GM12878 (cell line): ENCODE data around the gene CCDC80. TPM values are rescaled to one million over a fixed set of nuclear protein-coding genes. Genes with fewer than 3 reads are reported as not detected.

Experiments used
- ATAC-seq: fragments of 200-7000 bp; cut with Tn5 transposase; 3 replicates; pipeline ENCODE4 v1.9.1; 2020; ENCODE audit warnings: mild to moderate bottlenecking, moderate library complexity
- BruUV-seq: library from RNA; stranded (reverse); fragments of 400-500 nt; replicated peaks from 2 replicates; lab custom pipeline; 2021; lab: Mats Ljungman, UMichigan
- CTCF ChIA-PET: fragments of 300-600 bp; sonication (Branson Sonifier 250); formaldehyde crosslinking; extraction: SDS; loops from one replicate; lab custom pipeline; 2021; ENCODE audit warnings: inconsistent platforms; lab: Yijun Ruan, JAX
- POLR2A ChIA-PET: fragments of 350-600 bp; formaldehyde crosslinking; extraction: SDS; loops from one replicate; lab custom pipeline; 2021; ENCODE audit warnings: inconsistent platforms; lab: Charles Lee
- RAD21 ChIA-PET: fragments of 300-600 bp; sonication (Branson Sonifier 250); formaldehyde crosslinking; loops from one replicate; lab custom pipeline; 2023; ENCODE audit warnings: antibody characterized with exemption; ENCODE audit not compliant: unreplicated experiment; lab: Charles Lee
- SMC1A ChIA-PET: fragments of 300-600 bp; sonication (Branson Sonifier 250); formaldehyde crosslinking; loops from one replicate; lab custom pipeline; 2023; ENCODE audit not compliant: unreplicated experiment, uncharacterized antibody; lab: Charles Lee
- DNase-seq: peaks from one replicate; pipeline ENCODE4 v3.0.0-alpha.2; 2011; ENCODE audit warnings: low read depth, low spot score
- FAIRE-seq: peaks from 3 replicates; lab custom pipeline; 2011; peaks lifted over from hg19 to GRCh38; lab: Jason Lieb, UNC
- H2AFZ ChIP-seq: 2 replicates; pipeline ENCODE4 v1.6.0; 2011; ENCODE audit warnings: low read depth, low read length, control low read depth; ENCODE audit not compliant: control insufficient read depth
- H3K27ac ChIP-seq: 2 replicates; pipeline ENCODE4 v1.5.1; 2011; ENCODE audit warnings: control low read depth; ENCODE audit not compliant: control insufficient read depth, insufficient read depth
- H3K27me3 ChIP-seq, 2 experiments: replicated peaks in 1 of 2; 2 replicates each; pipeline versions ENCODE4 v1.6.0 to v1.6.1; 2011; ENCODE audit warnings: low read length in 1 of 2; ENCODE audit not compliant: control insufficient read depth in 2 of 2, insufficient read depth in 2 of 2
- H3K36me3 ChIP-seq, 2 experiments: 2 replicates each; pipeline ENCODE4 v1.5.1; 2011; ENCODE audit warnings: low read length in 1 of 2; ENCODE audit not compliant: control insufficient read depth in 2 of 2, insufficient read depth in 2 of 2
- H3K4me1 ChIP-seq: 2 replicates; pipeline ENCODE4 v1.6.1; 2011; ENCODE audit warnings: mild to moderate bottlenecking, low read length, moderate library complexity, mixed read lengths; ENCODE audit not compliant: control insufficient read depth, insufficient read depth
- H3K4me2 ChIP-seq: 2 replicates; pipeline ENCODE4 v1.6.0; 2011; ENCODE audit warnings: control low read depth; ENCODE audit not compliant: control insufficient read depth, insufficient read depth
- H3K4me3 ChIP-seq: fragments of 200-600 bp; sonication (generic); 2 replicates; pipeline ENCODE4 v1.5.1; 2016
- H3K79me2 ChIP-seq: 2 replicates; pipeline ENCODE4 v1.6.0; 2011; ENCODE audit warnings: low read length; ENCODE audit not compliant: control insufficient read depth, insufficient read depth
- H3K9ac ChIP-seq: 2 replicates; pipeline ENCODE4 v1.8.0; 2011; ENCODE audit warnings: low read length, control low read depth, mixed read lengths; ENCODE audit not compliant: control insufficient read depth, insufficient read depth
- H3K9me3 ChIP-seq: replicated peaks from 3 replicates; pipeline ENCODE4 v1.5.1; 2011; ENCODE audit warnings: mild to moderate bottlenecking, low read length; ENCODE audit not compliant: control insufficient read depth, insufficient read depth
- H4K20me1 ChIP-seq: 2 replicates; pipeline ENCODE4 v1.6.0; 2011; ENCODE audit not compliant: control insufficient read depth, insufficient read depth
- CBX5 ChIP-seq: sonication (generic); IDR thresholded peaks from 2 replicates; pipeline ENCODE4 v1.6.1; 2016; ENCODE audit warnings: low read depth, moderate library complexity, mild to moderate bottlenecking, inconsistent platforms
- CEBPZ ChIP-seq: fragments of 150-350 bp; IDR thresholded peaks from 2 replicates; pipeline ENCODE4 v1.6.1; 2016; ENCODE audit warnings: low read depth, low read length
- CUX1 ChIP-seq: IDR thresholded peaks from 2 replicates; pipeline ENCODE4 v1.6.1; 2012; ENCODE audit warnings: improper control_type of control experiment, low read depth, low read length; ENCODE audit not compliant: insufficient replicate concordance
- FOS ChIP-seq: IDR thresholded peaks from 3 replicates; pipeline ENCODE4 v1.6.1; 2011; ENCODE audit warnings: borderline replicate concordance; ENCODE audit not compliant: insufficient read length; ENCODE audit errors: extremely low read depth
- HDAC6 ChIP-seq: fragments of 200-600 bp; sonication (generic); IDR thresholded peaks from one replicate; pipeline ENCODE4 v1.8.0; 2017; ENCODE audit warnings: antibody characterized with exemption; ENCODE audit not compliant: unreplicated experiment
- MYC ChIP-seq: IDR thresholded peaks from 2 replicates; pipeline ENCODE4 v1.6.1; 2011; ENCODE audit warnings: mild to moderate bottlenecking, low read length, moderate library complexity, inconsistent platforms; ENCODE audit not compliant: insufficient read depth, insufficient replicate concordance, insufficient read length, severe bottlenecking
- RAD51 ChIP-seq: fragments of 450-650 bp; IDR thresholded peaks from 2 replicates; pipeline ENCODE4 v1.6.1; 2016; ENCODE audit warnings: moderate library complexity, mild to moderate bottlenecking, inconsistent platforms
- STAT1 ChIP-seq: fragments of 450-650 bp; conservative IDR thresholded peaks from 2 replicates; pipeline ENCODE4 v1.6.1; 2014; ENCODE audit warnings: antibody characterized with exemption, mild to moderate bottlenecking
- SUPT20H ChIP-seq: IDR thresholded peaks from 2 replicates; pipeline ENCODE4 v1.6.1; 2011; ENCODE audit warnings: low read depth, mild to moderate bottlenecking, low read length, moderate library complexity, borderline replicate concordance; ENCODE audit not compliant: control insufficient read depth
- WGBS: methylation state at CpG from one replicate; pipeline ENCODE4 v1.1.6; 2016; ENCODE audit warnings: low lambda C conversion rate; ENCODE audit not compliant: insufficient replicate concordance, insufficient coverage; ENCODE audit errors: missing lambda C conversion rate; 5-methylcytosine and 5-hydroxymethylcytosine counted together
- in situ Hi-C: fragments of 300-500 bp; cut with MboI; formaldehyde crosslinking; loops from 9 replicates; pipeline ENCODE4 v1.14.3; 2018; ENCODE audit warnings: mixed read lengths
- intact Hi-C: fragments of 100-400 bp; cut with micrococcal nuclease; formaldehyde crosslinking; loops from one replicate; pipeline ENCODE4 v1.14.2; 2022; ENCODE audit not compliant: unreplicated experiment
- polyA plus RNA-seq, 11 experiments: library from polyadenylated mRNA; depleted of rRNA in 4 of 11; unstranded in 6 of 11; stranded (reverse) in 5 of 11; fragments of >200 nt; fragmentation: Nextera tagmentation in 4 of 11; fragmentation: Illumina TruSeq in 1 of 11; extraction: Ambion mirVana in 4 of 11; extraction: Trizol in 1 of 11; gene quantifications; 1 replicate in 1 of 11; 2 replicates in 10 of 11; pipeline versions ENCODE4 v1.2.1 to v1.2.3, GENCODE V29; 2011 to 2016; ENCODE audit warnings: inconsistent platforms in 2 of 11, missing spikeins in 2 of 11, low read depth in 1 of 11
- total RNA-seq, 4 experiments: library from RNA; depleted of rRNA in 3 of 4; stranded (reverse); fragments of >200 nt in 3 of 4; fragmentation: Illumina TruSeq in 1 of 4; extraction: Trizol in 1 of 4; gene quantifications; 2 replicates each; pipeline versions ENCODE4 v1.2.1 to v1.2.3, GENCODE V29; 2013 to 2021

The CCDC80 gene
- total and polyA plus RNA-seq, 10 of the 15 experiments (the other 5 are each of a cell fraction or from before 2014, with no cell fraction given): 0.01 to 0.59 (median 0.21) TPM; not detected in 5

GRCh38 chr3:112639455-112640225 is 1.3 kb downstream of the CCDC80 start (continued):
- no peak for TF ChIP-seq CEBPZ
- no peak for TF ChIP-seq RAD51
- TF ChIP-seq FOS: no peak
- TF ChIP-seq SUPT20H: no peak
- TF ChIP-seq, all 136 proteins: peak for 0

- no peak overlapping the region for H3K4me3 ChIP-seq
- ChIA-PET RAD21 (interaction anchor here (1.1 to 1.2 kb wide), 2 partner anchors 9 to 341 kb away, joined by 4 to 7 read pairs; no protein-coding TSS in a partner anchor), POLR2A (interaction anchor here (0.5 to 0.9 kb wide), 2 partner anchors 86 to 847 kb away, joined by 3 to 5 read pairs; no protein-coding TSS in a partner anchor), CTCF (interaction anchor here (1.8 kb wide), 2 partner anchors 10 to 56 kb away, joined by 5 to 6 read pairs; no protein-coding TSS in a partner anchor), SMC1A (interaction anchor here (1.0 to 2.0 kb wide), 2 partner anchors 96 to 341 kb away, joined by 3 to 5 read pairs; no protein-coding TSS in a partner anchor)
- no peak for FAIRE-seq
- H4K20me1 ChIP-seq: no peaks in the 10 kb centered on the region
- BruUV-seq: no TSS peak
- H3K4me2 ChIP-seq: no peak overlapping the region
- no peaks in the 10 kb centered on the region for H3K9me3 ChIP-seq
- peaks cover 13% of the 10 kb centered on the region for H3K4me1 ChIP-seq
- no peak for ATAC-seq
- TF ChIP-seq HDAC6 (no peak), CBX5 (no peak), MYC (no peak), CUX1 (no peak), STAT1 (no peak)
- WGBS: 68% methylated on average over 16 of the region's 17 CpGs
- H3K27ac ChIP-seq: no peak overlapping the region
- H3K36me3 ChIP-seq: no peaks in the 10 kb centered on the region
- no peaks in the 10 kb centered on the region for H3K79me2 ChIP-seq
- no peak for DNase-seq
- no peak overlapping the region for H3K9ac ChIP-seq
- in situ Hi-C loops (no loop called here), intact Hi-C loops (no loop called here)
- no peak overlapping the region for H2AFZ ChIP-seq
- peaks cover 0 to 1% of the 10 kb centered on the region in 2 experiments; a peak in 3 of 4 replicates for H3K27me3 ChIP-seq
These were observed 2.5 kb downstream of the CCDC80 start for GRCh38 chr3:112638327-112639020.
